ENCODE results near the gene ROR1. TPM values are rescaled to one million over a fixed set of nuclear protein-coding genes. Genes with fewer than 3 reads are reported as not detected.

The ROR1 gene
- total RNA-seq, 1 donor from 2014 or later: 6.7 TPM

DNA sequence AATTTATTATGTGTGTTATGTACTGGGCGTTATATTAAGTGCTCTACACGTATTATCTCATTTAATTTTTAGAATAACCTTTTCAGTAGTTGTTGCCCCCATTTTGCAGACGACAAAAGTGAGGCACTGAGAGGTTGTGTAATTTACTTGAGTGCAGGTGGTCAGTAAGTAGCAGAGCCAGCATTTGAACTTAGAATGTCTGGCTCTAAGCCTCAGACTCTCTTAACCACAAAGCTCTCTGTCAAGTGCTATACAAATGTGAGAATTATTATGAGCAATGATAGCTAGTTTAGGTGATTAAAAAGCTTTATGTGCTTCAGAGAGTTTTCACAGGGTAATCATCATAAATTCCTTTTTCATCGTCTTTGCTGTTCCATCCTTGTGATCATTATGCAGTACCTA, 333.3 kb downstream of the ROR1 start:
- Mint-ChIP-seq H3K4me1 (ENCODE audit: unreplicated experiment) (peaks cover 25% of the 10 kb centered on the region), H3K27ac (ENCODE audit: unreplicated experiment) (no peak overlapping the region), H3K27me3 (ENCODE audit: unreplicated experiment) (peaks cover 3% of the 10 kb centered on the region), H3K9me3 (ENCODE audit: unreplicated experiment) (no peaks in the 10 kb centered on the region), H3K4me3 (ENCODE audit: unreplicated experiment) (no peak overlapping the region), H3K36me3 (ENCODE audit: low read depth, unreplicated experiment) (no peaks in the 10 kb centered on the region)
- TF ChIP-seq, protein P1, sequence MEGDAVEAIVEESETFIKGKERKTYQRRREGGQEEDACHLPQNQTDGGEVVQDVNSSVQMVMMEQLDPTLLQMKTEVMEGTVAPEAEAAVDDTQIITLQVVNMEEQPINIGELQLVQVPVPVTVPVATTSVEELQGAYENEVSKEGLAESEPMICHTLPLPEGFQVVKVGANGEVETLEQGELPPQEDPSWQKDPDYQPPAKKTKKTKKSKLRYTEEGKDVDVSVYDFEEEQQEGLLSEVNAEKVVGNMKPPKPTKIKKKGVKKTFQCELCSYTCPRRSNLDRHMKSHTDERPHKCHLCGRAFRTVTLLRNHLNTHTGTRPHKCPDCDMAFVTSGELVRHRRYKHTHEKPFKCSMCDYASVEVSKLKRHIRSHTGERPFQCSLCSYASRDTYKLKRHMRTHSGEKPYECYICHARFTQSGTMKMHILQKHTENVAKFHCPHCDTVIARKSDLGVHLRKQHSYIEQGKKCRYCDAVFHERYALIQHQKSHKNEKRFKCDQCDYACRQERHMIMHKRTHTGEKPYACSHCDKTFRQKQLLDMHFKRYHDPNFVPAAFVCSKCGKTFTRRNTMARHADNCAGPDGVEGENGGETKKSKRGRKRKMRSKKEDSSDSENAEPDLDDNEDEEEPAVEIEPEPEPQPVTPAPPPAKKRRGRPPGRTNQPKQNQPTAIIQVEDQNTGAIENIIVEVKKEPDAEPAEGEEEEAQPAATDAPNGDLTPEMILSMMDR (IDR thresholded peaks at IDR 0.05; ENCODE audit: unreplicated experiment): no peak
- DNase-seq (ENCODE audit: low spot score): no peak

DNA sequence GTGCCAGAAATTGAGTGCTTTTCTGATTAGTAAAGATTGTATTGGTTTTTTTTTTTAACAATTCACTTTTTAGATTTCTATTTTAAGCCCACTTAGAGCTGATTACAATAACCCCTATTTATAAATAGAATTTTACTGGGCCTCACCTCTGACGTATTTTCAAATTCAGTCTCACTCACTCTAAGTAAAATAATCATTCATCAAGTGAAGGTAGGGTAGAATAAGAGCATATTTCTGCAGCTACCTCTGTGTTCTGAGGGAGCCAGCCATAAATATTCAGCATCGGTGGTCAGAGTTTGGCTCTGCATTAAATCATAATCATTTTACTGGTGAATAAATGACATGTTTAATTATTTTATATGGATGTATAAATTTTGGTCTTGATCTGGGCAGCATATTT, 333.8 kb downstream of the ROR1 start:
- Mint-ChIP-seq H3K9me3 (ENCODE audit: unreplicated experiment) (no peaks in the 10 kb centered on the region), H3K4me3 (ENCODE audit: unreplicated experiment) (no peak overlapping the region), H3K27ac (ENCODE audit: unreplicated experiment) (no peak overlapping the region), H3K36me3 (ENCODE audit: low read depth, unreplicated experiment) (no peaks in the 10 kb centered on the region), H3K4me1 (ENCODE audit: unreplicated experiment) (peaks cover 20% of the 10 kb centered on the region), H3K27me3 (ENCODE audit: unreplicated experiment) (peaks cover 3% of the 10 kb centered on the region)
- TF ChIP-seq, protein P1 (IDR thresholded peaks at IDR 0.05; ENCODE audit: unreplicated experiment): no peak
- no peak for DNase-seq (ENCODE audit: low spot score)

DNA sequence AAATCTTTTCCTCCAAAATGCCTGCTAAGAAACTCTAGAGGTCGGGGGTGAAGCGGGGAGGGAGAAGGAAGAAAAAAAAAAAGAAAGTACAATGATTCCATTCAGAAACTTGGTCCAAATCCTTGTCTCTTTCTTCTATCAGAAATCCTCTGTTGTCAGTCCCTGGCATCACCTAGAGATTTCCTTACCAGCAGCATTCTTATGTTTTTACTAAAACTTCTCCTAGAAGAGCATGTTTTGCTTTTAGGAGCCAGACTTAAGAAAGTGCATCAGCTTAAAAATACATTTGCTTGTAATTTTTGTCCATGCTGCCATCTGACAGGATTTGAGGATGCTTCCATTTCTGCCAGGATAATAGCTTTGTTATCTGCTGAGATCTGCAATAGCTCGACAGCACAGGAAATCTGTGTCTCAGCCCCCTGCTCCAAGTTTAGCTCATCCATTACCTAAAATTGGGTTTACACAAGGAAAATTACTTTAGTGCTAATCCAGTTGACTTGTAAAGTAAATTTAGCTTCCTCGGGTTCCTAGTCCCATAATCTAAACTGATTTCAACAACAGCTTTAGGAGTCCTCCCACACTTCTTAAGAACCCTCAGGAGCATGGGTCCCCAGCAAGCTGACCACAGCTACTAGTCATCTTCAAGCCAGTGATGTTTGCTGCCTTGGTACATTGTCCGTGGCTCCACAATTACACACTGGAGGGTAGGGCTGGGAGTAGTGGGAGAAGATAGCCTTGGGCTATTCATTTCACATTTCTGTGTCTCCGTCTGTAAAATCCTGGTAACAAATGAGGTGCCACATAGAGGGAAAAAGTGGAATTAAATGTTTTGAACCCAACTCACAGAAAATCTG, 337.3 kb downstream of the ROR1 start:
- no peak for DNase-seq (ENCODE audit: low spot score)
- H3K27ac Mint-ChIP-seq (ENCODE audit: unreplicated experiment): no peak overlapping the region
- TF ChIP-seq, protein P1 (IDR thresholded peaks at IDR 0.05; ENCODE audit: unreplicated experiment): no peak
- peaks cover 15% of the 10 kb centered on the region for H3K4me1 Mint-ChIP-seq (ENCODE audit: unreplicated experiment)
- no peaks in the 10 kb centered on the region for H3K9me3 Mint-ChIP-seq (ENCODE audit: unreplicated experiment)
- H3K4me3 Mint-ChIP-seq (ENCODE audit: unreplicated experiment): no peak overlapping the region
- no peaks in the 10 kb centered on the region for H3K36me3 Mint-ChIP-seq (ENCODE audit: low read depth, unreplicated experiment)
- H3K27me3 Mint-ChIP-seq (ENCODE audit: unreplicated experiment): peaks cover 1% of the 10 kb centered on the region

DNA sequence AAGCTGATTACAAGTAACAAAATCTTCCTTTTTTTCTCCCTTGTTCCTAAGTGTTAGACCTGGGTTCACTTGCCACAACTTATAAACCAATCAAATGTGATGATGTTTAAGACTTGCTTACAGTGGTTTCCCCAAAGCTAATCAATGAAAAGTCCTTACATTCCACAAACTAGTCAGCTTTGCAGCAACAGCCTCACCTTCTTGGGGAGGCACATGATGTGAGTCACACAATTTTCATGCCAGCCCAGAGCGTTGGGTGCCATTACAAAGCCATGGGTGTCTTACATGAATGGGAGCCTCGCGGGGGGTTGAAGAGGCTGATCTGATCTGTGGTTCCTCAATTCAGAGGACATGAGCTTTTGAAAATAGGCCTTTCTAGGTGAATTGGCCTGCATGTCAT, 338.0 kb downstream of the ROR1 start:
- DNase-seq (ENCODE audit: low spot score): no peak
- TF ChIP-seq, protein P1 (IDR thresholded peaks at IDR 0.05; ENCODE audit: unreplicated experiment): no peak
- H3K4me3 Mint-ChIP-seq (ENCODE audit: unreplicated experiment): no peak overlapping the region
- H3K9me3 Mint-ChIP-seq (ENCODE audit: unreplicated experiment): no peaks in the 10 kb centered on the region
- no peaks in the 10 kb centered on the region for H3K36me3 Mint-ChIP-seq (ENCODE audit: low read depth, unreplicated experiment)
- peaks cover 1% of the 10 kb centered on the region for H3K27me3 Mint-ChIP-seq (ENCODE audit: unreplicated experiment)
- peaks cover 18% of the 10 kb centered on the region for H3K4me1 Mint-ChIP-seq (ENCODE audit: unreplicated experiment)
- no peak overlapping the region for H3K27ac Mint-ChIP-seq (ENCODE audit: unreplicated experiment)

DNA sequence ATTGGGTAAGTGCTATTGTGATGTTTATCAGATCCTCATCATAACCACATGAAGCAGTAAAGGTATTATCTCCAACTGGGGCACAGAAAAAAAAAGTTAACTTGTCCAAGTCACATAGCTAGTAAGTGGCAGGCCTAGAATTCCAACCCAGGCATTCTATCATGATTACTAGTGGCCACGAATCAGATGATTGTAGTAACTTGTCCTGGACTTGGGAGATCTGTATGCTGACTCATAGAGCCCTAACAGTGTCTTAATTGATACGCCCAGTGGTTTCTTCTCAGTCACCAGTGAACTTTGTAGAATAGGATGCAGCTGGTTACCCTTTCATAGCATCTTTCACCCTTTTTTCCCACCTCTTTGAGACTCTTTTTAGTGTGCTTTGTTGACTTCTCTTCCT, 338.5 kb downstream of the ROR1 start:
- no peak overlapping the region for H3K27ac Mint-ChIP-seq (ENCODE audit: unreplicated experiment)
- H3K36me3 Mint-ChIP-seq (ENCODE audit: low read depth, unreplicated experiment): no peaks in the 10 kb centered on the region
- no peak for DNase-seq (ENCODE audit: low spot score)
- no peaks in the 10 kb centered on the region for H3K9me3 Mint-ChIP-seq (ENCODE audit: unreplicated experiment)
- H3K4me3 Mint-ChIP-seq (ENCODE audit: unreplicated experiment): no peak overlapping the region
- TF ChIP-seq, protein P1 (IDR thresholded peaks at IDR 0.05; ENCODE audit: unreplicated experiment): no peak
- peaks cover 1% of the 10 kb centered on the region for H3K27me3 Mint-ChIP-seq (ENCODE audit: unreplicated experiment)
- H3K4me1 Mint-ChIP-seq (ENCODE audit: unreplicated experiment): peaks cover 20% of the 10 kb centered on the region
